Fibroblast of pulmonary artery (primary cell): ENCODE results near the gene ENSA.
"Not testable (repeated sequence)": the region's sequence is repeated elsewhere in the genome, so short reads cannot be mapped to it uniquely, and the experiment has no call there.

Experiments
- DNase-seq: peaks from one replicate; pipeline ENCODE4 v3.0.0-alpha.2; 2010; ENCODE audit warnings: low read depth
- H3K4me3 ChIP-seq: replicated peaks from 2 replicates; pipeline ENCODE4 v1.5.1; 2011; ENCODE audit warnings: low read depth, mild to moderate bottlenecking, control low read depth, low read length, moderate library complexity
- TF ChIP-seq, protein P1 (sequence below): IDR thresholded peaks from 2 replicates; pipeline ENCODE4 v1.5.1; 2011; ENCODE audit warnings: mild to moderate bottlenecking, control low read depth, low read length, inconsistent platforms; ENCODE audit errors: missing control alignments

The ENSA gene

DNA sequence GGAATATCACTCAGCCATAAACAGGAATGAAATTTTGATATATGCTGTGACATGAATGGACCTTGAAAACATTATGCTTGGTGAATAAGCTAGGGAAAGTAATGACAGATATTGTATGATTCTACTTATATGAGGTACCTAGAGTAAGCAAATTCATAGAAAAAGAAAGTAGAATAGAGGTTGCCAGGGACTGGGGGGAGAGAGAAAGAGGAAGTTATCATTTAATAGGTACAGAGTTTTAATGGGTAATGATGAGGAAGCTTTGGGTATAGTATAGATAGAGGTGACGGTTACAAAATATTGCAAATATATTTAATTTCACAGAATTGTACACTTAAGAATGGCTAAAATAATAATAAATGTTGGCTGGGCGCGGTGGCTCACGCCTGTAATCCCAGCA lies 31.2 kb upstream of the ENSA start:
- TF ChIP-seq, protein P1, sequence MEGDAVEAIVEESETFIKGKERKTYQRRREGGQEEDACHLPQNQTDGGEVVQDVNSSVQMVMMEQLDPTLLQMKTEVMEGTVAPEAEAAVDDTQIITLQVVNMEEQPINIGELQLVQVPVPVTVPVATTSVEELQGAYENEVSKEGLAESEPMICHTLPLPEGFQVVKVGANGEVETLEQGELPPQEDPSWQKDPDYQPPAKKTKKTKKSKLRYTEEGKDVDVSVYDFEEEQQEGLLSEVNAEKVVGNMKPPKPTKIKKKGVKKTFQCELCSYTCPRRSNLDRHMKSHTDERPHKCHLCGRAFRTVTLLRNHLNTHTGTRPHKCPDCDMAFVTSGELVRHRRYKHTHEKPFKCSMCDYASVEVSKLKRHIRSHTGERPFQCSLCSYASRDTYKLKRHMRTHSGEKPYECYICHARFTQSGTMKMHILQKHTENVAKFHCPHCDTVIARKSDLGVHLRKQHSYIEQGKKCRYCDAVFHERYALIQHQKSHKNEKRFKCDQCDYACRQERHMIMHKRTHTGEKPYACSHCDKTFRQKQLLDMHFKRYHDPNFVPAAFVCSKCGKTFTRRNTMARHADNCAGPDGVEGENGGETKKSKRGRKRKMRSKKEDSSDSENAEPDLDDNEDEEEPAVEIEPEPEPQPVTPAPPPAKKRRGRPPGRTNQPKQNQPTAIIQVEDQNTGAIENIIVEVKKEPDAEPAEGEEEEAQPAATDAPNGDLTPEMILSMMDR: no peak
- DNase-seq: no peak
- H3K4me3 ChIP-seq: no peak overlapping the region

DNA sequence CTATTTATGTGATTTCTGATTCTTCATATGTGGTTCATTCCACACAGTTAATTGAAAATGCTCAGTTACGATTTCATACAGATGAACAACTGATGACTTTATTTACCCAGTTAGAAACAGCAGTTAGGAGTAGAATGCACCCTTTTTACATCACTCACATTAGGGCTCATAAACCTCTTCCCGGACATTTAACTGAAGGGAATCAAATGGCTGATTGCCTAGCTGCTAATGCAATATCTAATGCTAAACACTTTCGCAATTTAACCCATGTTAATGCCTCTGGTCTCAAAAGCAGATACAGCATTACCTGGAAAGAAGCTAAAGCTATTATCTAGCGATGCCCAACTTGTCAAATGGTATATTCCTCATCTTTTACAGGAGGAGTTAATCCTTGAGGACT lies 27.7 kb upstream of the ENSA start:
- H3K4me3 ChIP-seq, DNase-seq: not testable (repeated sequence)

DNA sequence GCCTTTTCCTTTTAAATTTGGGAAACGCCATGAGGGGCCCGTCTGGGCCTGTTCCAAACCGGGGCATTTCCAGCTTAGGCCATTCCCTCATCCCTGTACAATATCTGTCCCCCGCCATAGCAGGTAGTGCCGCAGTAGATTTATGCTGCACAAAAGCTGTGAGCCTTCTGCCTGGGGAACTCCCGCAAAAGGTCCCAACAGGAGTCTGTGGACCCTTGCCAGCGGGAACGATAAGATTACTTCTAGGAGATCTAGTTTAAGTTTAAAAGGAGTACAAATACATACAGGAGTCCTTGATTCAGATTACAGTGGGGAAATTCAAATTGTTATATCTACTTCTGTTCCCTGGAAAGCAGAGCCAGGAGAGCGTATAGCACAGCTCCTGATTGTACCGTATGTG lies 25.2 kb upstream of the ENSA start:
- not testable (repeated sequence) for H3K4me3 ChIP-seq, DNase-seq

DNA sequence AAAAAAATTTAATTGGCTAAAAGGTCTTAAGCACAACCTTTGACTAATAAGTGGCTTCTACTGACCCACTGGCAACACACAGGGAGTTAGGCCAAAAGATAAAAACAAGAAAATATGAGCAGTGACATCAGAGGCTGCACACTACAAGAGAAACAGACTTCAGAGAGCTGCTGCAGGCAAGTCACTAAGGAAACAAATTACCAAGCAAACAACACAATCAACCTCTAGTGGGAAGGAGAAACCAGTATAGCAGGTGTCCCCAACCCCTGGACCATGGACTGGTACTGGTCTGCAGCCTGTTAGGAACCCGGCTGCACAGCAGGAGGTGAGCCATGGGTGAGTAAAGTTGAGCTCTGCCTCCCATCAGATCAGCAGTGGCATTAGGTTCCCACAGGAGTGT lies 20.8 kb upstream of the ENSA start:
- TF ChIP-seq, protein P1: no peak
- H3K4me3 ChIP-seq: no peak overlapping the region
- peak; percentile 37 for DNase-seq

DNA sequence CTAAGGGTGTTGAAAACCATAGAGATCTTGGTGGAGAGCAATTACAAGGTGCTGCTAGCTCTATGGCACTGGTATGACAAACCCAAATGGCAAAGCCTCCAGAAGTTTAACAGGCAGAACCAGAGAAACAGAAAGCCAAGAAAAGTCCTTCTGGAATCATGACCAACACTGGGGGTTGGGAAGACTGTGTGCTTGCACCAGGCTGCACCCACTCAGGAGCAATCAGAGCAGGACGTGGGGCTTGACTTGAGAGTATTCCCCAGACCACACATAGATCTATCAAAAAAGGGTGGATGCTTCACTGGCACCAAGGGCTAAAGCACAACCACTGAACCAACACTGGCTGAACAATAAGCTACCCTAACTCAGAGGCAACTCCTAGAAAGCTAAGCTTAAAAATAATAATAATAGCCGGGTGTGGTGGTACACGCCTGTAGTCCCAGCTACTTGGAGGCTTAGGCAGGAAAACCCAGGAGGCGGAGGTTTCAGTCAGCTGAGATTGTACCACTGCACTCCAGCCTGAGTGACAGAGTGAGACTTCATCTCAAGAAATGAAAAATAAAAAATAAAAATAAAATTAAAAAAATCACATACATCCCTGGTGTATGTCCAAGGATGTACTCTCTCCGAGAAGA lies 20.1 kb upstream of the ENSA start:
- TF ChIP-seq, protein P1: no peak
- DNase-seq: no peak
- no peak overlapping the region for H3K4me3 ChIP-seq

DNA sequence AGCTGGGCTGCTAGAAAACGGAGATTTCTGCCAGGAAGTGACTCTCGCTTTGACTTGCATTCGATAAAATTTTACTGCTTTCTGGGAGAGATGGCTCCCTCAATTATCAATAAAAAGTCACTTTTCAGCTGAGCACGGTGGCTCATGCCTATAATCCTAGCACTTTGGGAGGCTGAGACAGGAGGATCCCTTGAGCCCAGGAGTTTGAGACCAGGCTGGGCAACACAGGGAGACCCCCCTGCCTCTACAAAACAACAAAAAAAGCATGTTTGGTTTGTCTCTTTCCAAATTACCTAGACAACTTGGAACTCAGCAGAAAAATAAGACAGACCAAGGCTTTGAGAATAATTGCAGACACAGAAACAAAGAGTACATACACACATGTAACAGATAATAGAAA lies 12.9 kb upstream of the ENSA start:
- H3K4me3 ChIP-seq: no peak overlapping the region
- TF ChIP-seq, protein P1: no peak
- no peak for DNase-seq

DNA sequence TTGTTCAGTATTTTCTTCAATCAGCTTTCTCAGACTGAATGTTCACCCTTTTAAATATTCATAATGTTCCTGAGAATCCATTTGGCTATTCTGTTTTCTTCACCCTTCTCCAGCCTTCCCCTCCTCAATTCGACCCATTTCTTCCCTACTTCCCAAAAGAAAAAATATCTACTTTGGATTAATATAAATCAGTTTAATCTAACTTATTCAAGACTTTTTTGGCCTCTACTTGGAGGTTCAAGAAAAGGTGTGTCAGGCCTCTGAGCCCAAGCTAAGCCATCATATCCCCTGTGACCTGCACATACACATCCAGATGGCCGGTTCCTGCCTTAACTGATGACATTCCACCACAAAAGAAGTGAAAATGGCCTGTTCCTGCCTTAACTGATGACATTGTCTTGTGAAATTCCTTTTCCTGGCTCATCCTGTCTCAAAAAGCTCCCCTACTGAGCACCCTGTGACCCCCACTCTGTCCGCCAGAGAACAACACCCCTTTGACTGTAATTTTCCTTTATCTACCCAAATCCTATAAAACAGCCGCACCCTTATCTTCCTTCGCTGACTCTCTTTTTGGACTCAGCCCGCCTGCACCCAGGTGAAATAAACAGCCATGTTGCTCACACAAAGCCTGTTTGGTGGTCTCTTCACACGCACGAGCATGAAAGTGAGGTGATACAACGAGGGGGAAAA lies 11.9 kb upstream of the ENSA start:
- not testable (repeated sequence) for DNase-seq, H3K4me3 ChIP-seq

DNA sequence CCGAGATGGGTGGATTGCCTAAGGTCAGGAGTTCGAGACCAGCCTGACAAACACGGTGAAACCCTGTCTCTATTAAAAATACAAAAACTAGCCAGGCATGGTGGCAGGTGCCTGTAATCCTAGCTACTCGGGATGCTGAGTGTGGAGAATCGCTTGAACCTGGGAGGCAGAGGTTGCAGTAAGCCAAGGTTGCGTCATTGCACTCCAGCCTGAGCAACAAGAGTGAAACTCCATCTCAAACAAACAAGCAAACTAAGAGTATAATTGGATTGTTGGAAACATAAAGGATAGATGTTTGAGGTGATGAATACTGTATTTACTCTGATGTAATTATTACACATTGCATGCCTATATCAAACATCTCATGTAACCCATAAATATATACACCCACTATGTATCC lies 9.0 kb upstream of the ENSA start:
- H3K4me3 ChIP-seq, DNase-seq: not testable (repeated sequence)

DNA sequence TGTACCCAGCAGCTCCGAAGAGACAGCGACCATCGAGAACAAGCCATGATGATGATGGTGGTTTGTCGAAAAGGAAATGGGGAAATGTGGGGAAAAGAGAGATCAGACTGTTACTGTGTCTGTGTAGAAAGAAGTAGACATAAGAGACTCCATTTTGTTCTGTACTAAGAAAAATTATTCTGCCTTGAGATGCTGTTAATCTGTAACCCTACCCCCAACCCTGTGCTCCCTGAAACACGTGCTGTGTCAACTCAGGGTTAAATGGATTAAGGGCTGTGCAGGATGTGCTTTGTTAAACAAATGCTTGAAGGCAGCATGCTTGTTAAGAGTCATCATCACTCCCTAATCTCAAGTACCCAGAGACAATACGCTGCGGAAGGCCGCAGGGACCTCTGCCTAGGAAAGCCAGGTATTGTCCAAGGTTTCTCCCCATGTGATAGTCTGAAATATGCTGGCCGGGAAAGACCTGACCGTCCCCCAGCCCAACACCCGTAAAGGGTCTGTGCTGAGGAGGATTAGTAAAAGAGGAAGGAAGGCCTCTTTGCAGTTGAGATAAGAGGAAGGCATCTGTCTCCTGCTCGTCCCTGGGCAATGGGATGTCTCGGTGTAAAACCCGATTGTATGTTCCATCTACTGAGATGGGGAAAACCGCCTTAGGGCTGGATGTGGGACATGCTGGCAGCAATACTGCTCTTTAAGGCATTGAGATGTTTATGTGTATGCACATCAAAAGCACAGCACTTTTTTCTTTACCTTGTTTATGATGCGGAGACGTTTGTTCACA lies 5.6 kb upstream of the ENSA start:
- not testable (repeated sequence) for DNase-seq

More for the DNA sequence above, 5.6 kb upstream of the ENSA start:
- H3K4me3 ChIP-seq: not testable (repeated sequence)
